ENCODE data around the gene SPATA31E1. TPM values are rescaled to one million over a fixed set of nuclear protein-coding genes. Genes with fewer than 3 reads are reported as not detected.
"Not testable (repeated sequence)": the region's sequence is repeated elsewhere in the genome, so short reads cannot be mapped to it uniquely, and the experiment has no call there.

Gene SPATA31E1
- total RNA-seq, 6 donors from 2014 or later = not detected

- not testable (repeated sequence) for DNase-seq; H3K27ac ChIP-seq; H3K36me3 ChIP-seq; ATAC-seq (ENCODE audit: low FRiP score in 2 of 2); H3K4me1 ChIP-seq; H3K9me3 ChIP-seq; H3K27me3 ChIP-seq; H3K4me3 ChIP-seq
- WGBS, 2 donors = 86 to 90% methylated on average over 1 to 7 of the region's 7 CpGs
Measured at GRCh38 chr9:87934444-87934843, 51.8 kb downstream of the SPATA31E1 start.

- not testable (repeated sequence) for DNase-seq; H3K4me1 ChIP-seq; H3K4me3 ChIP-seq; H3K27me3 ChIP-seq; H3K27ac ChIP-seq; H3K9me3 ChIP-seq; ATAC-seq (ENCODE audit: low FRiP score in 2 of 2); H3K36me3 ChIP-seq
- WGBS, 2 donors = 86% methylated on average over 10 of the region's 12 CpGs; no CpG with 5 or more reads in 1 of the 2 donors
Measured at GRCh38 chr9:87937352-87937751, 54.7 kb downstream of the SPATA31E1 start.

GRCh38 chr9:87937918-87938317 lies 55.2 kb downstream of the SPATA31E1 start:
- not testable (repeated sequence) for H3K36me3 ChIP-seq; DNase-seq; H3K9me3 ChIP-seq; H3K4me1 ChIP-seq; H3K4me3 ChIP-seq; H3K27me3 ChIP-seq; H3K27ac ChIP-seq; ATAC-seq (ENCODE audit: low FRiP score in 2 of 2)
- WGBS, 2 donors = 64% methylated on average over 7 of the region's 9 CpGs; no CpG with 5 or more reads in 1 of the 2 donors

DNA sequence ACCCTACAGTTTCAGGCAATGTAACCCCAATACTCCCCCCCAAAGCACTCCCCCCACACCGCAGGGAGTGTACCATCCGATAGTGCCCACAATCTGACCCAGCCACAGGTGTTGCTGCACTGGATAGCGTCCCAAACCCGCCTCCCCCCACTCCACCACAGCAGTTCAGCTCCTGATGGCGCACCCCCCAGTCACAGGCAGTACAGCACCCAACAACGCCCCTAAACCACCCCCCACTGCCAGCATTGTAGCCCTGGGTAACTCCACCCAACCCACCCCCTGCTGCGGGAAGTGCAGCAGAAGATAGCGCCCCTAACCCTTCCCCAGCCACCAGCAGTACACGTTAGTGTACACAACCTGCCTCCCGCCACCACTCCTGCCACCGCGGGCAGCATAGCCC lies 55.7 kb downstream of the SPATA31E1 start:
- no CpG with 5 or more reads among the region's 12 CpGs for WGBS, 2 donors
- H3K27ac ChIP-seq = not testable (repeated sequence)

More for the DNA sequence above, 55.7 kb downstream of the SPATA31E1 start:
- DNase-seq; H3K4me3 ChIP-seq; H3K36me3 ChIP-seq; ATAC-seq (ENCODE audit: low FRiP score in 2 of 2); H3K4me1 ChIP-seq; H3K27me3 ChIP-seq; H3K9me3 ChIP-seq: not testable (repeated sequence)

Other genes with a start within 250 kb of the SPATA31E1 start
- 100 to 1,000 TPM in 4 of 6 donors, 10 to 100 TPM in 2; 71.4 to 198 (median 144) TPM for gene CTSL, start 156.8 kb upstream of the SPATA31E1 start, total RNA-seq
- gene SPATA31C1, start 35.1 kb downstream of the SPATA31E1 start, total RNA-seq = not detected
- gene CDK20, start 91.7 kb downstream of the SPATA31E1 start, total RNA-seq = 10 to 100 TPM in 2 of 6 donors, 1 to 10 TPM in 4; 4.2 to 11.4 (median 7.4) TPM